Nephron (organoid): ENCODE results near the gene SCAPER.

Experiments
- H3K27ac Mint-ChIP-seq, 3 experiments: 2 replicates each; pipeline ENCODE4 v1.8.0; 2020; ENCODE audit warnings: mixed read lengths in 3 of 3, mild to moderate bottlenecking in 2 of 3, moderate library complexity in 1 of 3
- H3K27me3 Mint-ChIP-seq: 2 replicates; pipeline ENCODE4 v1.8.0; 2021; ENCODE audit warnings: low read depth, mild to moderate bottlenecking, moderate library complexity, mixed read lengths
- H3K36me3 Mint-ChIP-seq: 2 replicates; pipeline ENCODE4 v1.8.0; 2020; ENCODE audit warnings: low read depth, mixed read lengths
- H3K4me1 Mint-ChIP-seq: 2 replicates; pipeline ENCODE4 v1.8.0; 2020; ENCODE audit warnings: mixed read lengths
- H3K4me3 Mint-ChIP-seq, 3 experiments: 2 replicates each; pipeline ENCODE4 v1.8.0; 2020; ENCODE audit warnings: mild to moderate bottlenecking in 3 of 3, mixed read lengths in 3 of 3, moderate library complexity in 2 of 3
- H3K9me3 Mint-ChIP-seq: 2 replicates; pipeline ENCODE4 v1.8.0; 2020; ENCODE audit warnings: mixed read lengths
- TF ChIP-seq, protein P1 (sequence below), 3 experiments: fragments of 200-600 bp; sonication (generic); IDR thresholded peaks; one replicate each; pipeline ENCODE4 v1.5.0; 2021; ENCODE audit warnings: antibody characterized with exemption in 3 of 3; ENCODE audit not compliant: unreplicated experiment in 3 of 3

SCAPER gene

GRCh38 chr15:76340803-76341365, 564.3 kb downstream of the SCAPER start:
- TF ChIP-seq, protein P1, sequence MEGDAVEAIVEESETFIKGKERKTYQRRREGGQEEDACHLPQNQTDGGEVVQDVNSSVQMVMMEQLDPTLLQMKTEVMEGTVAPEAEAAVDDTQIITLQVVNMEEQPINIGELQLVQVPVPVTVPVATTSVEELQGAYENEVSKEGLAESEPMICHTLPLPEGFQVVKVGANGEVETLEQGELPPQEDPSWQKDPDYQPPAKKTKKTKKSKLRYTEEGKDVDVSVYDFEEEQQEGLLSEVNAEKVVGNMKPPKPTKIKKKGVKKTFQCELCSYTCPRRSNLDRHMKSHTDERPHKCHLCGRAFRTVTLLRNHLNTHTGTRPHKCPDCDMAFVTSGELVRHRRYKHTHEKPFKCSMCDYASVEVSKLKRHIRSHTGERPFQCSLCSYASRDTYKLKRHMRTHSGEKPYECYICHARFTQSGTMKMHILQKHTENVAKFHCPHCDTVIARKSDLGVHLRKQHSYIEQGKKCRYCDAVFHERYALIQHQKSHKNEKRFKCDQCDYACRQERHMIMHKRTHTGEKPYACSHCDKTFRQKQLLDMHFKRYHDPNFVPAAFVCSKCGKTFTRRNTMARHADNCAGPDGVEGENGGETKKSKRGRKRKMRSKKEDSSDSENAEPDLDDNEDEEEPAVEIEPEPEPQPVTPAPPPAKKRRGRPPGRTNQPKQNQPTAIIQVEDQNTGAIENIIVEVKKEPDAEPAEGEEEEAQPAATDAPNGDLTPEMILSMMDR (IDR thresholded peaks at IDR 0.05; ENCODE audit: unreplicated experiment in 3 of 3): peak in 2 of 3 experiments; percentile 16 to 28
- Mint-ChIP-seq H3K27ac (no peak overlapping the region), H3K9me3 (peaks cover 2% of the 10 kb centered on the region), H3K4me3 (peak overlapping the region; percentile 34 to 80 (median 57)), H3K27me3 (peaks cover 93% of the 10 kb centered on the region), H3K4me1 (peaks cover 44% of the 10 kb centered on the region), H3K36me3 (no peaks in the 10 kb centered on the region)

DNA sequence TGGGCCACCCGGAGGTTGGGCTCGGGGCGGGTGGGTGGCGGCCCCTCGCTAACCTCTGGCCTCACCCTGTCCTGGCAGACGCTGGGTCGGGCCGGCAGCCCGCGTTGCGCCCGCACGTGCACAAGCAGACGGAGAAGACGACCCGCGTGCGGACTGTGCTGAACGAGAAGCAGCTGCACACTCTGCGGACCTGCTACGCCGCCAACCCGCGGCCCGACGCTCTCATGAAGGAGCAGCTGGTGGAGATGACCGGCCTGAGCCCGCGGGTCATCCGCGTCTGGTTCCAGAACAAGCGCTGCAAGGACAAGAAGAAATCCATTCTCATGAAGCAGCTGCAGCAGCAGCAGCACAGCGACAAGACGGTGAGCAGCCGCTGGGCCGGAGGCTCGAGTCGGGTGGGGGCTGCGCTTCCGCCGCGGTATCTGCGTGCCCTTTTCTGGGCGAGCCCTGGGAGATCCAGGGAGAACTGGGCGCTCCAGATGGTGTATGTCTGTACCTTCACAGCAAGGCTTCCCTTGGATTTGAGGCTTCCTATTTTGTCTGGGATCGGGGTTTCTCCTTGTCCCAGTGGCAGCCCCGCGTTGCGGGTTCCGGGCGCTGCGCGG, 564.8 kb downstream of the SCAPER start:
- H3K27ac Mint-ChIP-seq: no peak overlapping the region
- peak overlapping the region; percentile 80 to 84 (median 80) for H3K4me3 Mint-ChIP-seq
- H3K9me3 Mint-ChIP-seq: peaks cover 2% of the 10 kb centered on the region
- peaks cover 46% of the 10 kb centered on the region for H3K4me1 Mint-ChIP-seq
- TF ChIP-seq, protein P1 (IDR thresholded peaks at IDR 0.05; ENCODE audit: unreplicated experiment in 3 of 3): no peak
- no peaks in the 10 kb centered on the region for H3K36me3 Mint-ChIP-seq
- peaks cover 93% of the 10 kb centered on the region for H3K27me3 Mint-ChIP-seq

DNA sequence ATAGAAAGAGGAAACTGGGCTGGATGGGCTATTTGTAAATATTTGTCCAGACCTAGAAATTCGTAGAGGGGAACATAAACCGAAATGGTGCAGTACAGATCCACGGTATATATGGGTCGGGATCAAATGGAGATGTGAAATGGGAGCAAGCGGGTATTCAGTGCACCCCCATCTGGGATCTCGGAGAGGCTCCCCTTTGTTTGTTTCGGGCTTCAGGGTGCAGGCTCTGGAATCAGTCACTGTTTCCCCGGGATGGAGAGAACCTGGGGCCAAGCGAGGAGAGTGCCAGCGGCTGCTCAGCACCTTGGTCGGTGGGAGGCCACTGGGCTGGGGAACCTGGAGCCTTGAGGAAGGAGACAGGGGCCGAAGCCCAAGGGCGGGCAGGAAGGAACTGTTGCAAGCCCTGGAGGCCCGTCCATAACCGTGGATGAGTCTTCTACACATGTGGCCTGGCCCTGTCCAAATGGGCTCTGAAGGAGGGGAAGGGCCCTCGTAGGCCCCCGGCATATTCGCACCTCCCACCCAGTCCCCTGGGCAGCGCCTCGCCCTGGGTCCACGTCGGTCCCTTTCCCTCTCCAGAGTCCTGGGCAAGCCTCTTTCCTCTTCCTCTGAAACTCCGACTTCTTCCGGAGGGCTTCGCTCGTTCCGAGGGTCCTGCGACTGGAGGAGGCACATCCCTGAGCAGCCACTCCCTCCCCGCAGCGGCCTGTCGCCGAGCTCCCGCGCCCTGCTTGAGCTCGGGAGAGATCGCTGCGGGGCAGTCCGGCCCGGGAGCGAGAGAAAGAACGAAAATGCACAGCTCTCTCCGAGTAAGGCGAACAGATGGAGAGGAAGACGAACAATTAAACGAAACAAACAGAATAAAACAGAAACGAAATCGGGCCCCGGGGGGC, 565.6 kb downstream of the SCAPER start:
- H3K4me1 Mint-ChIP-seq: peaks cover 45% of the 10 kb centered on the region
- peaks cover 2% of the 10 kb centered on the region for H3K9me3 Mint-ChIP-seq
- H3K27ac Mint-ChIP-seq: no peak overlapping the region
- no peaks in the 10 kb centered on the region for H3K36me3 Mint-ChIP-seq
- H3K4me3 Mint-ChIP-seq: peak overlapping the region; percentile 80 to 84 (median 80)
- H3K27me3 Mint-ChIP-seq: peaks cover 93% of the 10 kb centered on the region
- TF ChIP-seq, protein P1 (IDR thresholded peaks at IDR 0.05; ENCODE audit: unreplicated experiment in 3 of 3): no peak

GRCh38 chr15:76338486-76339304, 566.4 kb downstream of the SCAPER start:
- Mint-ChIP-seq H3K9me3 (peaks cover 6% of the 10 kb centered on the region), H3K4me1 (peaks cover 45% of the 10 kb centered on the region), H3K27ac (no peak overlapping the region), H3K27me3 (peaks cover 93% of the 10 kb centered on the region), H3K4me3 (peak overlapping the region; percentile 46 to 80 (median 63)), H3K36me3 (no peaks in the 10 kb centered on the region)
- TF ChIP-seq, protein P1 (IDR thresholded peaks at IDR 0.05; ENCODE audit: unreplicated experiment in 3 of 3): no peak

- Mint-ChIP-seq H3K27me3 (peaks cover 93% of the 10 kb centered on the region), H3K36me3 (no peaks in the 10 kb centered on the region), H3K9me3 (peaks cover 3% of the 10 kb centered on the region), H3K27ac (no peak overlapping the region), H3K4me3 (peak overlapping the region; percentile 67 to 88 (median 69)), H3K4me1 (peaks cover 45% of the 10 kb centered on the region)
- TF ChIP-seq, protein P1 (IDR thresholded peaks at IDR 0.05; ENCODE audit: unreplicated experiment in 3 of 3): no peak
Observed at GRCh38 chr15:76337696-76338485, 567.2 kb downstream of the SCAPER start.
